BLaER1 (cell line): ENCODE results near the gene PLPP1.

Experiments
- H3K27ac ChIP-seq: shearing (Covaris generic); formaldehyde crosslinking; 2 replicates; pipeline ENCODE4 v1.8.1; 2022
- H3K27me3 ChIP-seq: shearing (Covaris generic); formaldehyde crosslinking; 2 replicates; pipeline ENCODE4 v1.8.1; 2022
- H3K36me3 ChIP-seq: shearing (Covaris generic); formaldehyde crosslinking; 2 replicates; pipeline ENCODE4 v1.8.1; 2022
- H3K4me1 ChIP-seq: shearing (Covaris generic); formaldehyde crosslinking; 2 replicates; pipeline ENCODE4 v1.8.1; 2022
- H3K4me2 ChIP-seq: shearing (Covaris generic); formaldehyde crosslinking; 2 replicates; pipeline ENCODE4 v1.8.1; 2022
- H3K4me3 ChIP-seq: shearing (Covaris generic); formaldehyde crosslinking; 2 replicates; pipeline ENCODE4 v1.8.1; 2022
- H3K9ac ChIP-seq: shearing (Covaris generic); formaldehyde crosslinking; 2 replicates; pipeline ENCODE4 v1.8.1; 2022
- H3K9me3 ChIP-seq: shearing (Covaris generic); formaldehyde crosslinking; 2 replicates; pipeline ENCODE4 v1.8.1; 2022
- H4K20me1 ChIP-seq: shearing (Covaris generic); formaldehyde crosslinking; 2 replicates; pipeline ENCODE4 v1.8.1; 2022
- Cebpa-rat ChIP-seq: shearing (Covaris generic); IDR thresholded peaks from 2 replicates; pipeline ENCODE4 v1.8.1; 2022

Gene PLPP1

DNA sequence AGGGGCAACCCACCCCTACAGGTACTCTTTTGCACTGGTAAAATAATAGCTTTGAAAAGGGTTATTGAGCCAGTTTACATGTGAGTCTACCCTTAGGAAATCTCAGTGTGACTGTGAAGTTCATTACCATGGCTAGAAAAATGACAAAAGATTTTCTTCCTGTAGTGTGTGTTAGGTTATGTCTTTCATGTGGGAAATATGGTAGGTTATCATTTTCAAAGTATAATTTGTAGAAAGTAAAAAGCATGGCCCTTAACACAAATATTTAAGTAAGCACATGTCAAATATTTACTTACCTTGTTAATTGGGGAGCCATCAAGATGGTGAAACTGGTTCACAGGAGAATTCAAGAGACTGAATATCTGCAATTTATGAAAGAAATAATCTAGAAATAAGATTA, 37.3 kb upstream of the PLPP1 start:
- Histone ChIP-seq H3K27ac (no peak overlapping the region), H3K9me3 (no peaks in the 10 kb centered on the region), H3K27me3 (no peaks in the 10 kb centered on the region), H3K36me3 (no peaks in the 10 kb centered on the region), H4K20me1 (no peaks in the 10 kb centered on the region), H3K9ac (no peak overlapping the region), H3K4me3 (no peak overlapping the region), H3K4me2 (no peak overlapping the region), H3K4me1 (no peaks in the 10 kb centered on the region)
- TF ChIP-seq Cebpa-rat = no peak

DNA sequence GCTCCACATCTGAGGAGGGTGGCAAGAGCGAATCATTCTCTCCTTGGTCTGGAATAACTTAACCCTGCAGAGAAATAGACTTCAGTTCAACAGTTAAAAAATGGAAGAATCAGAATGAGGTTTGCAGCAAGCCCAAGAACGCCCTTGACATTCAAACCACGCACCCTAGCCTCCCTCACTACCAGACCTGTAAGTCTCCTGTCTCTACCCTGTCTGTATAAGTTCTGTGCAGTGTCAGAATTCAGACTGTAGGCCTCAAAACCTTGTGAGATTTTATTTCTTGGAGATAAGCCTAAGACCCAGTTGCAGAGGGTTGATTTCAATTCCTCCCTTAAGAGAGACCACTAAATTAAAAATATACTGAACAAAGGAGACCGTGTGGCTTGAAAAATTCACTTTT, 35.8 kb upstream of the PLPP1 start:
- no peaks in the 10 kb centered on the region for H4K20me1 ChIP-seq
- no peaks in the 10 kb centered on the region for H3K27me3 ChIP-seq
- no peaks in the 10 kb centered on the region for H3K9me3 ChIP-seq
- no peak overlapping the region for H3K9ac ChIP-seq
- H3K4me2 ChIP-seq = no peak overlapping the region
- no peaks in the 10 kb centered on the region for H3K36me3 ChIP-seq
- H3K27ac ChIP-seq = no peak overlapping the region
- no peaks in the 10 kb centered on the region for H3K4me1 ChIP-seq
- no peak for TF ChIP-seq Cebpa-rat
- H3K4me3 ChIP-seq = no peak overlapping the region

DNA sequence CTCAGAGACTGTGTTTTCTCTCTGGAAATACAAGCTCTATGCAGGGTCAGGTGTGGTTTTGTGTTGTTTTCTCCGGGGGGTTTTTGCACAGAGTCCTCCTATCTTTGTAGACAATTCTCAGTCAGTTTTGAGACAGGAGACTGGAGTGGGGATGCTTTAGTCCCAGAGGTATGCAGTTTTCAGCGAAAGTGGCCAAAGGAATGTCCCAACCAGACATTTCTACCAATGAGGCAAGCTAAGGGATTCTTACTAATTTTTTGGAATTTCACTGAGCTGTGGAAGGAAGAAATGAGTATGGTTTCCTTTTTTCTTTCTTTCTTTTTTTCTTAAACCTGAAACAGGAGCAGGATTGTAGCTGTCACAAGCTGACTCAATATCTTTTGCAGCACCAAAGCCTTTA, 35.3 kb upstream of the PLPP1 start:
- Histone ChIP-seq H3K9me3 (no peaks in the 10 kb centered on the region), H3K36me3 (no peaks in the 10 kb centered on the region), H4K20me1 (no peaks in the 10 kb centered on the region), H3K9ac (no peak overlapping the region), H3K27me3 (no peaks in the 10 kb centered on the region), H3K4me1 (peaks cover 2% of the 10 kb centered on the region), H3K27ac (no peak overlapping the region), H3K4me3 (no peak overlapping the region), H3K4me2 (no peak overlapping the region)
- TF ChIP-seq Cebpa-rat = no peak

DNA sequence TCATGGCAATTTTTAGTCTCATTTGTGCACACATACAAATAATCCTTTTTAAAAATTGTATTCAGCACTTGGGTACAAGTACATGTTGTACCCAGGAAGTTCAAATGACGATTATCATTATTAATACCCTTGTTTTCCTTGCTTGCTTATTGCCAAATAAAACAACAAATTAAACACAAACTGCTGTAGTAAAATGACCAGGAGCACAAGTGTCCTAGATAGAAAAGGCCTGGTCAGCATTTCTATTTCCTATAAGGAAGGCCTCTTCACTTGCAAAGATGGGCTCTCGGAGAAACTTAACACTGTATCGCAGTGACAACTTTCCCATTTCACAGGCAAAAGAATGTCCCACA, 34.7 kb upstream of the PLPP1 start:
- H3K9me3 ChIP-seq = no peaks in the 10 kb centered on the region
- no peak for TF ChIP-seq Cebpa-rat
- H3K36me3 ChIP-seq = no peaks in the 10 kb centered on the region
- H3K4me2 ChIP-seq = no peak overlapping the region
- no peak overlapping the region for H3K27ac ChIP-seq
- peaks cover 7% of the 10 kb centered on the region for H3K4me1 ChIP-seq
- H3K27me3 ChIP-seq = no peaks in the 10 kb centered on the region
- H3K9ac ChIP-seq = no peak overlapping the region
- no peaks in the 10 kb centered on the region for H4K20me1 ChIP-seq
- H3K4me3 ChIP-seq = no peak overlapping the region

DNA sequence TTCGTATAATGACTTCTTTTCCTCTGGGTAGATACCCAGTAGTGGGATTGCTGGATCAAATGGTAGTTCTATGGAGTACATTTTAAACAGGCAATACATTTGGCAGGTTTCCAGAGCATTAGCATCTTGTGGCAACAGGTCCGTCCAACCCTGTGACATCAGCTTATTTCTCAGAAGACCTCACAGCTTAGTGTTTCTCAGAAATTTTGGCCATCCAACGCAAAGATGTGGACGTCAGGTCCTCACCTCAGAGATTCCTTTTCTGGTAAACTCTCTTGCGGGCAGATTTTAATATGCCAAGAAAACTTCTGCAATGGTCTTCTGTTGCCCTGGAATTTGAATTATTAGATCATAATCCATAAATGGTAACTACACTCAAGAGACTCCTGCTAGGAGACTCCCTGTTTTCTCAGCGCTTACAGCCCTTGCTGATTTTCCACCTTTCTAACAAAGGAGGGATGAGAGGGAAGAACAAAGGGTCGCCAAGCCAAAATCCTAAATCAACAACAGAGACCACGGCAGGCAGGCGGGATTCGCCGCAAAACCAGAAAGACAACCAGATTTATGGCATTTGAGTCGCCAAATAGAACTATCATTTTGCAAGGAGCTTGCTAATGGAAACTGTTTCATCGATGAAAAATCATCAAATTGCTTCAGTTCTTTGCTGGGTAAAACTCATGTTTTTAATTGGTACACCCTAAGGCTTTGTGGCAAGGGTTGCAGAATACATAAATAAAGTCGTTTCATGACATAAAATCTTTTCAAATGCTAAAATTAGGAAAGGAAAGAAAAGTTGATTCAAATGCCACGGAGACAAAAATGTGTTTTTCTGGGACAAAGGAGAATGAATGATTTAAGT, 34.1 kb upstream of the PLPP1 start:
- H3K9me3 ChIP-seq = no peaks in the 10 kb centered on the region
- no peak overlapping the region for H3K9ac ChIP-seq
- H3K4me1 ChIP-seq = peaks cover 11% of the 10 kb centered on the region
- H3K4me3 ChIP-seq = no peak overlapping the region
- no peak overlapping the region for H3K27ac ChIP-seq
- H3K27me3 ChIP-seq = no peaks in the 10 kb centered on the region
- H3K4me2 ChIP-seq = no peak overlapping the region
- TF ChIP-seq Cebpa-rat = no peak
- H3K36me3 ChIP-seq = no peaks in the 10 kb centered on the region
- no peaks in the 10 kb centered on the region for H4K20me1 ChIP-seq

GRCh38 chr5:55564721-55565120, 30.0 kb upstream of the PLPP1 start:
- Histone ChIP-seq H3K36me3 (no peaks in the 10 kb centered on the region), H3K9ac (no peak overlapping the region), H3K27ac (no peak overlapping the region), H3K27me3 (no peaks in the 10 kb centered on the region), H3K4me2 (peak overlapping the region; percentile 32; the same call in 1 of the 2 replicates), H4K20me1 (no peaks in the 10 kb centered on the region), H3K4me1 (peaks cover 11% of the 10 kb centered on the region), H3K9me3 (no peaks in the 10 kb centered on the region), H3K4me3 (no peak overlapping the region)
- no peak for TF ChIP-seq Cebpa-rat

DNA sequence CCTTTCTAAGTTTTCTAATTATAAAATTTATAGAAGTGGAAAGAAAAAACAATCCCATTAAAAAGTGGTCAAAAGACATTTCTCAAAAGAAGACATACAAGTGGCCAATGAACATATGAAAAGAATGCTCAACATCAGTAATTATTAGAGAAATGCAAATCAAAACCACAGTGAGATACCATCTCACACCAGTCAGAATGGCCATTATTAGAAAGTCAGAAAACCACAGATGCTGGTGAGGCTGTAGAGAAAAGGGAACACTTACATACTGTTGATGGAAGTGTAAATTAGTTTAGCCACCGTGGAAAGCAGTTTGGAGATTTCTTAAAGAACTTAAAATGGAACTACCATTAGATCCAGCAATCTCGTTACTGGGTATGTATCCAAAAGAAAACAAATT, 23.7 kb upstream of the PLPP1 start:
- Histone ChIP-seq H3K9me3 (0 out of 2 replicates have a peak, but pooled peaks cover 2% of the 10 kb centered on the region), H3K4me1 (no peaks in the 10 kb centered on the region), H3K27me3 (no peaks in the 10 kb centered on the region), H3K36me3 (no peaks in the 10 kb centered on the region), H4K20me1 (no peaks in the 10 kb centered on the region), H3K27ac (no peak overlapping the region), H3K9ac (no peak overlapping the region), H3K4me2 (no peak overlapping the region), H3K4me3 (no peak overlapping the region)
- TF ChIP-seq Cebpa-rat = no peak

- Histone ChIP-seq H3K27me3 (no peaks in the 10 kb centered on the region), H3K36me3 (no peaks in the 10 kb centered on the region), H3K9ac (no peak overlapping the region), H3K4me2 (no peak overlapping the region), H3K9me3 (0 out of 2 replicates have a peak, but pooled peaks cover 2% of the 10 kb centered on the region), H4K20me1 (no peaks in the 10 kb centered on the region), H3K4me1 (no peaks in the 10 kb centered on the region), H3K27ac (no peak overlapping the region), H3K4me3 (no peak overlapping the region)
- no peak for TF ChIP-seq Cebpa-rat
These were observed 22.4 kb upstream of the PLPP1 start for GRCh38 chr5:55557123-55557522.

DNA sequence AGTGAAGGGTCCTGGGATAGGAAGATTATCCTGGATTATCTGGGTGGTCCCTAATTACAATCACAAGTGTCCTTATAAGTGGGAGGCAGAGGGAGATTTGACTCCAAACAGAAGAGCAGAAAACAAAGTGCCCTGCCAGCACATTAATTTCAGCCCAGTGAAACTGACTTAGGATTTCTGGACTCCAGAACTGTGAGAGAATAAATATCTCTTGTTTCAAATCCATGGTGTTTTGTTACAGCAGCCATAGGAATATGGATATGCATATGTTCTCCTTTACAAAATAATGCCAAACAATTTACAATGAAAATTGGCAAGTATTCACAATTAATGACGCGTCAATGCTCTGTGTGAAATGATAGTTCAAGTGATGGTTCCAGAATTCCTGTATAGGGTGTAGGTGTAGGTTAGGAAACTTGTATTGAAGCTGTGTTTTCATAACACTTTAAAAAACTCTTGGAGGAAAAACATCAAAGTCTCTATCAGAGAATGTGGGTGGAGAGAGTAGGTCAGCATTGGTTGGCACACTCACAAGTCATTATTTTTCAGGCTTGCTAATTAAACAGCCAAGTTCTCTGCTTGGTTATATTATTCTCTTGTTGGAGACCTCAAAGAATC, 19.9 kb upstream of the PLPP1 start:
- H3K4me2 ChIP-seq = no peak overlapping the region
- no peak overlapping the region for H3K4me3 ChIP-seq
- no peak overlapping the region for H3K9ac ChIP-seq
- H3K27me3 ChIP-seq = no peaks in the 10 kb centered on the region
- H3K4me1 ChIP-seq = peaks cover 12% of the 10 kb centered on the region
- H3K27ac ChIP-seq = no peak overlapping the region
- 0 out of 2 replicates have a peak, but pooled peaks cover 2% of the 10 kb centered on the region for H3K9me3 ChIP-seq
- no peak for TF ChIP-seq Cebpa-rat
- H4K20me1 ChIP-seq = no peaks in the 10 kb centered on the region
- H3K36me3 ChIP-seq = no peaks in the 10 kb centered on the region

GRCh38 chr5:55551904-55552303, 17.1 kb upstream of the PLPP1 start:
- Histone ChIP-seq H3K4me1 (peaks cover 12% of the 10 kb centered on the region), H3K4me2 (peak overlapping the region; percentile 57), H3K27ac (no peak overlapping the region), H3K9ac (no peak overlapping the region), H4K20me1 (no peaks in the 10 kb centered on the region), H3K9me3 (no peaks in the 10 kb centered on the region), H3K27me3 (no peaks in the 10 kb centered on the region), H3K36me3 (no peaks in the 10 kb centered on the region), H3K4me3 (no peak overlapping the region)
- TF ChIP-seq Cebpa-rat = no peak
